ENCODE results near the gene SLC16A4. TPM values are rescaled to one million over a fixed set of nuclear protein-coding genes. Genes with fewer than 3 reads are reported as not detected.
"Not testable (repeated sequence)": the region's sequence is repeated elsewhere in the genome, so short reads cannot be mapped to it uniquely, and the experiment has no call there.

Gene SLC16A4
- total RNA-seq, 3 donors from 2014 or later, result 0.96 to 31.5 (median 14.4) TPM

GRCh38 chr1:110403805-110404204 is 13.0 kb upstream of the SLC16A4 start:
- Histone ChIP-seq H3K4me3 (no peak overlapping the region), H3K9me3 (no peaks in the 10 kb centered on the region), H3K36me3 (no peaks in the 10 kb centered on the region), H3K27ac (no peak overlapping the region), H3K27me3 (no peaks in the 10 kb centered on the region), H3K4me1 (no peaks in the 10 kb centered on the region)
- DNase-seq (ENCODE audit: low spot score in 2 of 2), result no peak
- TF ChIP-seq POLR2A (IDR thresholded peaks at IDR 0.05) (no peak), CTCF (IDR thresholded peaks at IDR 0.05) (no peak), POLR2AphosphoS5 (IDR thresholded peaks at IDR 0.05) (no peak)
- intact Hi-C loops (cut with DNase I; ENCODE audit: low total_unique reads), result no loop called here

GRCh38 chr1:110396259-110396958 is 5.6 kb upstream of the SLC16A4 start:
- H3K9me3 ChIP-seq; intact Hi-C loops (cut with DNase I; ENCODE audit: low total_unique reads); H3K36me3 ChIP-seq; H3K27me3 ChIP-seq; H3K4me3 ChIP-seq; H3K4me1 ChIP-seq; H3K27ac ChIP-seq; DNase-seq (ENCODE audit: low spot score in 2 of 2): not testable (repeated sequence)

- Histone ChIP-seq H3K36me3 (no peaks in the 10 kb centered on the region), H3K9me3 (no peaks in the 10 kb centered on the region), H3K4me1 (no peaks in the 10 kb centered on the region), H3K27ac (no peak overlapping the region), H3K27me3 (no peaks in the 10 kb centered on the region), H3K4me3 (no peak overlapping the region)
- TF ChIP-seq POLR2AphosphoS5 (IDR thresholded peaks at IDR 0.05) (no peak), POLR2A (IDR thresholded peaks at IDR 0.05) (no peak), CTCF (IDR thresholded peaks at IDR 0.05) (no peak)
- intact Hi-C loops (cut with DNase I; ENCODE audit: low total_unique reads), result no loop called here
- DNase-seq (ENCODE audit: low spot score in 2 of 2), result no peak
These were observed 3.6 kb upstream of the SLC16A4 start for GRCh38 chr1:110394493-110394820.

GRCh38 chr1:110393691-110394492 is 3.1 kb upstream of the SLC16A4 start:
- Histone ChIP-seq H3K27ac (no peak overlapping the region), H3K4me1 (no peaks in the 10 kb centered on the region), H3K36me3 (no peaks in the 10 kb centered on the region), H3K27me3 (no peaks in the 10 kb centered on the region), H3K9me3 (no peaks in the 10 kb centered on the region), H3K4me3 (no peak overlapping the region)
- TF ChIP-seq CTCF (IDR thresholded peaks at IDR 0.05) (no peak), POLR2AphosphoS5 (IDR thresholded peaks at IDR 0.05) (no peak), POLR2A (IDR thresholded peaks at IDR 0.05) (no peak)
- intact Hi-C loops (cut with DNase I; ENCODE audit: low total_unique reads), result no loop called here
- DNase-seq (ENCODE audit: low spot score in 2 of 2), result no peak

- Histone ChIP-seq H3K27ac (no peak overlapping the region), H3K4me3 (no peak overlapping the region), H3K9me3 (no peaks in the 10 kb centered on the region), H3K27me3 (no peaks in the 10 kb centered on the region), H3K36me3 (no peaks in the 10 kb centered on the region), H3K4me1 (no peaks in the 10 kb centered on the region)
- TF ChIP-seq POLR2AphosphoS5 (IDR thresholded peaks at IDR 0.05) (no peak), CTCF (IDR thresholded peaks at IDR 0.05) (no peak), POLR2A (IDR thresholded peaks at IDR 0.05) (no peak)
- intact Hi-C loops (cut with DNase I; ENCODE audit: low total_unique reads), result no loop called here
- no peak for DNase-seq (ENCODE audit: low spot score in 2 of 2)
These were observed 2.5 kb upstream of the SLC16A4 start for GRCh38 chr1:110393286-110393685.
